Measurements from ENCODE around the gene SHISA5.

The SHISA5 gene

DNA sequence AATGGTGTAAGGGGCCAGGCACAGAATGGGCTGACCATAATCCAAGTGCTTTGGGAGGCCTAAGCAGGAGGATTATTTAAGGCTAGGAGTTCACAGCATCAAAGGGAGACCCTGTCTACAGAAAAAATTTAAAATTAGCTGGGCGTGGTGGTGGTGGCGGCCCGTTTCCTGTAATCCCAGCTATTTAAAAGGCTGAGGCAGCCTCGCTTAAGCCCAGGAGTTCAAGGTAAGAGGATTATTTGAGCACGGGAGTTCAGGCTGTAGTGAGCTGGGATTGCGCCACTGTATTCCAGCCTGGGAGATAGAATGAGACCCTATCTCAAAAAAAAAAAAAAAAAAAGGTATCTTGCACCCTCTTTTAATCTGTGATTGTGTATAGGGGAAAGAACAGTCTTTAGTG, 62.0 kb downstream of the SHISA5 start:
- no peak for TF ChIP-seq ZNF70 (CRISPR knock-in tag; IDR thresholded peaks at IDR 0.05)
- TF ChIP-seq CREB5 (CRISPR knock-in tag; IDR thresholded peaks at IDR 0.05; ENCODE audit: low read depth), result no peak
- TF ChIP-seq ZFP3 (CRISPR knock-in tag; IDR thresholded peaks at IDR 0.05), result no peak
- TF ChIP-seq TSHZ2 (CRISPR knock-in tag; IDR thresholded peaks at IDR 0.05), result no peak
- ATAC-seq, result no peak

DNA sequence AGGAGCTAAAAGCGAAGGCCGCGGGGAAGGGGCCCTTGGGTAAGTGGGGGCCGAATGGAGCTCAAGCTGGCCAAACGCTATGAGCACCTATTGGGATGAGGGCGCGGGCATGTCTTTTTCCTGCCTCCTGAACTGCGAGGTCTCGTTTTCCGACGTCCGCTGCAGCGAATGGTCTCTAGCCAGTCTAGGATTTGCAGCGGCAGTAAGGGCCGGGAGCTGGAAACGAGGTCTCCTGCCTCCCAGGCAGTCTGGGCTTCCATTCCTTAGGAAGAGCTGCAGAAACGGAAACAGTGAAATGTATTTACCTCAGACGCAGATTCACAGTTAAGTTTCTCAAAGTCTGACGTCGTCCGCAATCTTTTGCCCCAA, 63.4 kb downstream of the SHISA5 start:
- TF ChIP-seq BACH2 (CRISPR knock-in tag; IDR thresholded peaks at IDR 0.05; ENCODE audit: borderline replicate concordance) (no peak), TOX (CRISPR knock-in tag; IDR thresholded peaks at IDR 0.05; ENCODE audit: borderline replicate concordance) (no peak), GLIS3 (CRISPR knock-in tag; IDR thresholded peaks at IDR 0.05) (no peak), ZNF565 (CRISPR knock-in tag; conservative IDR thresholded peaks at IDR 0.05; ENCODE audit: low read depth) (no peak), CREB5 (CRISPR knock-in tag; IDR thresholded peaks at IDR 0.05; ENCODE audit: low read depth) (no peak), ZFP3 (CRISPR knock-in tag; IDR thresholded peaks at IDR 0.05) (no peak), ISL1 (CRISPR knock-in tag; IDR thresholded peaks at IDR 0.05) (no peak), ESRRG (CRISPR knock-in tag; IDR thresholded peaks at IDR 0.05) (no peak), ZNF70 (CRISPR knock-in tag; IDR thresholded peaks at IDR 0.05) (no peak), CSDC2 (CRISPR knock-in tag; IDR thresholded peaks at IDR 0.05) (no peak), OSR1 (CRISPR knock-in tag; IDR thresholded peaks at IDR 0.05) (no peak), ZC3H10 (CRISPR knock-in tag; IDR thresholded peaks at IDR 0.05) (no peak)
- ATAC-seq, result peak; percentile 23

GRCh38 chr3:48439820-48440589, 64.0 kb downstream of the SHISA5 start, which contains the start of the genes CCDC51 and TMA7:
Gene CCDC51 (minus strand): TSS chr3:48440119. CDS start chr3:48435128, 4,991 bp downstream.
Gene TMA7 (plus strand): TSS chr3:48440257. CDS start chr3:48440297, 40 bp downstream.
- TF ChIP-seq PPARA (CRISPR knock-in tag; IDR thresholded peaks at IDR 0.05; ENCODE audit: borderline replicate concordance), result no peak
- TF ChIP-seq ZC3H10 (CRISPR knock-in tag; IDR thresholded peaks at IDR 0.05), result no peak
- no peak for TF ChIP-seq ISL1 (CRISPR knock-in tag; IDR thresholded peaks at IDR 0.05)
- no peak for TF ChIP-seq GLIS3 (CRISPR knock-in tag; IDR thresholded peaks at IDR 0.05)
- TF ChIP-seq PATZ1 (CRISPR knock-in tag; IDR thresholded peaks at IDR 0.05; ENCODE audit: borderline replicate concordance), result no peak
- TF ChIP-seq RARB (CRISPR knock-in tag; IDR thresholded peaks at IDR 0.05), result no peak
- ATAC-seq, result peak; percentile 97

DNA sequence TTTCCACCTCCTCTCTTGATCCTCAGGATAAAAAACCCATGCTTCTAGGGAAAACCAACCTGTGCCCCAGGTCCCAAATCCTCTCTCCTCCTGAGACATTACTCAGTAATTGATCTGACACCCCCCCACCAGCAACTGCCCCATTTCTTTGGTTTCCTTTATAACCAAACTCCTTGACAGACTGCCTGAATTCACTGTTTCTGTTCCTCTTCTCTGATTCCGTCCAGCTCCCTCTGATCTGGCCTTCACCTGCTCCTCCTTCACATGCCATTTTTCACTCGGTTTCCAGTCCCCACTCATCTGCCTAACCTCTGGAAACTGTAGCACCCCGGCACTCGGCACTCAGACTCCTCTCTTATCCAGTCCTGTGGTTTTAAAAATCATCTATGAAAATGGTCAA, 66.2 kb downstream of the SHISA5 start:
- ATAC-seq, result no peak
- TF ChIP-seq ZC3H10 (CRISPR knock-in tag; IDR thresholded peaks at IDR 0.05) (no peak), CSRNP3 (CRISPR knock-in tag; IDR thresholded peaks at IDR 0.05) (no peak), PATZ1 (CRISPR knock-in tag; IDR thresholded peaks at IDR 0.05; ENCODE audit: borderline replicate concordance) (no peak), ARNTL (CRISPR knock-in tag; IDR thresholded peaks at IDR 0.05; ENCODE audit: borderline replicate concordance, low read depth) (no peak), OSR1 (CRISPR knock-in tag; IDR thresholded peaks at IDR 0.05) (no peak), ZFP30 (CRISPR knock-in tag; IDR thresholded peaks at IDR 0.05) (no peak), PPARA (CRISPR knock-in tag; IDR thresholded peaks at IDR 0.05; ENCODE audit: borderline replicate concordance) (no peak), CSDC2 (CRISPR knock-in tag; IDR thresholded peaks at IDR 0.05) (no peak), RARB (CRISPR knock-in tag; IDR thresholded peaks at IDR 0.05) (no peak)

All from SK-N-SH treated with all-trans-retinoic acid at 6 μM for 48 hours (cell line).